CD4-positive, alpha-beta T cell treated with Interleukin-1 beta for 1 hour (primary cell): Measurements from ENCODE around the gene RELL1.

Experiments used
- DNase-seq, 2 donors: peaks; one replicate each; pipeline ENCODE4 v3.0.0-alpha.2; 2020 to 2022

Gene RELL1

DNA sequence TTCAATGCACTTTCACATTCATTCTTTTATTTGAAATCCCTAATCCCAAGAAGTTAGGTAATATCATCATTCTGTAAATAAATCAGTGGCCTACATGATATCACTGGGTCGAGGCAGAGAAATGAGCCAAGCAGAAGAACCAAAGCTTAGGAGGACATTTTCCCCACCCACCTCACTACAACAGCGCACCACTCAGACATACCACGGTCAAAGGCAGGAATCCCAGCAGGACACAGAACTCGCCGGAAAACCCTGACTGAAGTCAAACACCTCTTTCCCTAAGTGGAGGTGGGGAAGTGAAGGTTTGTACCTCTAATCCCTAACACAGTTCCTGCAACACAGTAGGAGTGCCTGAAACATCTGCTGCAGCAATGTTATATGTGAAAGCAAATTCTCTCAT lies 21.5 kb downstream of the RELL1 start:
- no peak for DNase-seq

DNA sequence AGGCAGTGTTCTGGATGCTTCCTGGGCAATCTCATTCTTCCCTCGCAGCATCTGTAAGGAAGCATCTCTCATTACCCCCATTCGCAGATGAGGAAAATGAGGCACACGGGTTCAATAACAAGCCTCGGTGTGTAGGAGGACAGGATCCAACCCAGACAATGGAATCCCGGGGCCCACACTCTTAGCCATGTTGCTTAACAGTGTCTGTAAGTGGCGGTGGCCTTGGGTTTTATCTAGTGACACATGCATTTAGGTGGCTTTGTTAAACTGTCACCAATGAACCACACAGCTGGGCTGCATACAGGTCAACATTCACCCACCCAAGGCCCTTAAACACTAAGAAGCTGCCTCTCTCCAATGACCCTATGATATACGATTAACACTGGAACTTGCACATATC lies 22.6 kb downstream of the RELL1 start:
- DNase-seq = no peak

DNA sequence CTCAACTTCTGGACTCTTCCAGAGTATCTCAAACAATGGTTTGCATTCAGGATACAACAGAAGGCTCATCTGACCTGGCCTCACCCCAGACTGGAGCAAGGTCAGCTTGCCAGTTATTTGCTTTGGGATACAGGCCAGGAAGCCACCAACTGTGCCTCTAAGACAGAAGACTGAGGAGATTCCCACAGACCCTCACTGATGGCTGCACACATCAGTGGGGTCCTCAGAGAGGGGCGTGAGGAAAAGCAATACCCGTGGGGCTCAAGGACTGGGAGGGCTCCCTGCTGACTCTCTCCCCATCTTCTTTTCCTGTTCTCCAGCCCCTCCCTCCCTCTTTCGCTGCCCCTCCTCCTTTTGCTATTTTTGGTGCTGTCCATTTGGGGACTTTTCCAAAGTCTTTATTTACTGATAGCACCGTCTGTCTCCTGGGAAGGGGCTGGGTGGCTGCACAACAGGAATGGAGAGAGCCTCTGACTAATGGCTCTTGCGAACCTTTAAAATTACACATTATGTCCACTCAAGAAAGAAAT lies 23.2 kb downstream of the RELL1 start:
- DNase-seq = no peak

DNA sequence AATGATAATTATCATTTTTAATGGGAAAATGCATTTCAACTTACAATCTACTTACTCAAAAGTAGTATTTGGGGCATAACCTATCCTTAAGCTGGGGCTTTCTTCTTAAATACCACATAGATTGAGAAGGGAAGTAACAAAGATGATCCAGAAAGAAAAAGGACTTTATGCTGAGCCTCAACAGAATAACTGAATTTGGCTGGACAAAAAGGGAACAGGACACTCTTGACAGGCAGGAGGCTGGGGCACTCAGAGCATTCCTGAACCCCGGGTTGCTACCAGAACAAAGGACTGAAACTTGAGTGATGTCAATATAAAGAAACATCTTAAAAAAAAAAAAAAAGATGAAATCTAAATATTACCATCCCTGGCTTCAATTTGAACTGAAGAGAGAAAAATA lies 23.9 kb downstream of the RELL1 start:
- no peak for DNase-seq

DNA sequence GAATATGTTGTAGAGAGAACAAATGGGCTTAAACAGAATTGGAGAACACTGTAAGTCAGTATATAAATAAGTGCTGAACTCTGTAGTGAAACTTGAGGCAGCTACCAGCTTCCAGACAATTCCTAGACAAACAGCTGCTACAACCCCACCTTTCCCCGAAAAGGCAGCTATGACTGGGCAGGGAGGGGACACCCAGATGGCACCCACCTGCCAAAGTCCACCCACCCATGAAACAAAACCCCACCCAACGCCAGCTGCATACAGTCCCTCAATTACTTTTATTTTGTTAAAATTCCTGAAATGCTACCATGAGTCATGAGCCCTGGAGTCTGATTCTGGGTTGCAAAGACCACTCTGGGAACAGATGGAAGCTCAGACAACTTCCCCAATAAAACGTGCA lies 24.4 kb downstream of the RELL1 start:
- DNase-seq = no peak

DNA sequence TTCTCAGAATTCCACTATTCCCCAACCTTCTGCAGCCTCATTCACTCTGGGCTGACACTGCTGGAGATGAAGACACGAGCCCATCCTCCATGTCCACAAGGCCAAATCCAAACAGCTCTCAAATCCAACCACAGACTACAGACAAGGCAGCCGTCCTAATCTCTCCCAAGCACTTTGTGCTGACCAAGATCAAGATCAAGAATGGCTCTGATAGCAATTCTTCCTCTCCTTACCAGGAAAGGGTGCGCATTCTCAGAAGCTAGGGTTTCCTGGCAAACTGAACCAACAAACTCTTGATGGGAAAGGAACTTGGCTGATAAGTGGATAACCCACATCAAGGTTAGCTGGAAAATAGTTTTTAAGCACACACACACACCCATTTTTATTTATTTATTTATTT lies 26.5 kb downstream of the RELL1 start:
- DNase-seq = no peak

DNA sequence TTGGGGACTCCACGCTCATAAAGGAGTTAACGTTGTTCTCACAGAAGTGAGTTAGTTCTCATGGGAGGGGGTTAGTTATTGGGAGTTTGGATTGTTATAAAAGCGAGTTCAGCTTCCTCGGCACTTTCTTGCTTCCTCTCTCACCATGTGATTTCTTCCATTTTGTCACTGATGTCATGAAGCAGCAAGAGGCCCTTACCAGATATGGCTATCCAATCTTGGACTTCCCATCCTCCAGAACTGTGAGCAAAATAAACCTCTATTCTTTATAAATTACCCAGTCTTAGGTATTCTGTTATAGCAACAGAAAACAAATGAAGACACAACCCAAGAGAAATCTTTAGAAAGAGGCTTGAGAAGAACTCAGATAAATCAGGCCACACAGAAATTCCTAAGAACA lies 29.5 kb downstream of the RELL1 start:
- DNase-seq = no peak

DNA sequence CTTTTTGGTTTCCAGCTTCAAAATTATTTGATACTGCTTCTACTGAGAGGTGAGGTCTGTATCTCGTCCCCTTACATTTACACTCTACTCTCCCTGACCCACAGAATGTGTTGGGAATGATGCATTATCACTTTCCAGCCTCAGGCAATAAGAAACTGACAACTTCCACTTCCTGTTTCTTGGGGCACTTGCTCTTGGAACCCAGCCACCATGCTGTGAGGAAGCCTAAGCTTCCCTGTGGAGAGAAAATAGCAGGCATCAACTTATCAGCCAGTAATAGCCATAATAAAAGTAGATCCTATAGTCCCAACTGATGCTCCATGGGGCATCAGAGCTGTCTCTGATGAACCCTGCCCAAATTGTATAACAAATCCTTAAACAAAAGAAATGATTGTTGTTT lies 32.6 kb downstream of the RELL1 start:
- no peak for DNase-seq

DNA sequence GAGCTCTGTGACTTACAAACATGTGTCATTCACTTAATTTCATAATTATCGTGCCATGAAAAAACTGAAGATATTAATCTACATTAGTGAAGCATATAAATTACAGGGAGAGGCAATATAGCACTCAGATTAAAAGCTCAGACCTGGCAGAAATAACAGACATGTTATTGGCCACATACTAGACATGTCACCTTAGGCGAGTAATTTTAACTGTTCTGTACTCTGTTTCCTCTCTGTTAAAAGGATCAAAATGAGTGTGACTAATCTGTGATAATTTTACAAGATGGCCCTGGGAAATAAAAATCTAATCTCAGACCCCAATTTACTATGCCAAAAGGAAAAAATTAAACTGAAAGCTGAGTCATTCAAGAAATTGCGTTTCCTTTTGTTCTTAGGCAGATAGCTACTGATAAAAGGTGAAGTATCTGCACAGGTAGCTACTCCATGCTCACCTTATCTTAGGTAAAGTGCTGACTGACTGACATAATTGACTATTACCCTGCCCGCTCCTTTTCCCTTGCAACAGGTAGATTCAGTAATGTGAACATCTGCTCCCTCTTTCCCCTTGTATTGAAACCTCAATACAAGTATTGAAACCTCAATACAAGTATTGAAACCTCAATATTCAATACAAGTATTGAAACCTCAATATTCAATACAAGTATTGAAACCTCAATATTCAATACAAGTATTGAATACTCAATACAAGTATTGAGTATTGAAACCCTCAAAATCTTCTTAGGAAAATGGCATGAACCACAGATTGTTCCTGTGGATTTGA lies 33.2 kb downstream of the RELL1 start:
- no peak for DNase-seq

DNA sequence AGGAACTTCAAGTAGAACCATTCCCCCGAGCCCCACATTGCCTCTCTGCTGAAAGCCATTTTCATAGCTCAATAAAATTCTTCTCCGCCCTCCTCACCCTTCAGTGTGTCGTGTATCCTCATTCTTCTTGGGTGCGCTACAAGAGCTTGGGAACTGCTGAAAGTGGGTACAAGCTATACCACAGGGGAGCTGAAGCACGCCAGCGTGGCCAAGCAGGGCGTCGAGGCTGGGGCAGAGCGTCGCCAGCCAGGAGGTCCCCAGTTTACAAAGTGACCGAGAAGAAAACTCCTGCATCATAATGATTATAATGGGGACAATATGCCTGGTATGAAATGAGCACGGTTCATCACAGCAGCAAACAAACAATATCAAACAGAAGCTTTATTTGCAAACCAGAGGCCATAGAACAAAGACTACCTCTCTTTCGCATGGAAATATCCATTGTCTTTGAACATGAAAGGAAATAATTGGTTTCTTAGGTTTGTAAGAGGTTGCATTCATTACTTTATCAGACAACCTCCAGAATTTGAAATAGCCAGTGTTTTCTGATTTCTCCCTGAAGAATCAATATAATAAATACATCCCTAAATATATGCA lies 34.3 kb downstream of the RELL1 start:
- no peak for DNase-seq

DNA sequence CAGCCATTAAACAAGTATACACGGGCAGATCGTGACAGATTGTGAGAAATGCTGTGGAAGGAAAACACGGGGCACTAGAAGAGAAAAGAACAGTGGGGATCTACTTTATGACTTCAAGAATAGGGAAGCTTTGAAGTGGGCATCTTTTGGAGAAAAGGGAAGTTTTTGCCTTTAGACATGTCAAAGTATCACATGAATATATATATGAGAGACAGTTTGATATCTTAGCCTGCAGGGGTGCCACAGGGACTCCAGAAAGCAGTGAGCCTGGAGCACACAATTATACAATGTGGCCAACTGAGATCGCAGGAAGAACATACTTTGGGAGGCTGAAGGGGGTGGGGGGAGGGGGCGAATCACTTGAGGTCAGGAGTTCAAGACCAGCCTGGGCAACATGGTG lies 35.7 kb downstream of the RELL1 start:
- no peak for DNase-seq

DNA sequence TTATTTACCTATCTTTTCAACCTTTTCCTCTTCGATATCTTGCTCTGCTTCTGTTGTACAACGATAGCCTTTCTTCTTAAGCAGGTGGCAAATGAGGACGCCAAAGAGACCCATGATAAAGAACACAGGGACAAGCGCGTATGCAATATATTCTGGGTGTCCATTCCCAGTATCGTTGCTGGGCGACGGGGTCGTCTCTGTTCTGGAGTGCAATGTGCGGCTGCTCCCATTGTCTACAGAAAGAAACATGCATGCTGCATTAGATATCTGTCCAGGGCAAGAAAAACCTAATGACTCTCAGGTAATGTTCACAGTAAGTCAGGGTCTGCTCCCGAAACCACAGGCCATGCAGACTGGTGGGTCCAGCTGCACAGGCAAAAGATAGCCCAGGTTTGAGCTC lies 36.9 kb downstream of the RELL1 start:
- DNase-seq = no peak

DNA sequence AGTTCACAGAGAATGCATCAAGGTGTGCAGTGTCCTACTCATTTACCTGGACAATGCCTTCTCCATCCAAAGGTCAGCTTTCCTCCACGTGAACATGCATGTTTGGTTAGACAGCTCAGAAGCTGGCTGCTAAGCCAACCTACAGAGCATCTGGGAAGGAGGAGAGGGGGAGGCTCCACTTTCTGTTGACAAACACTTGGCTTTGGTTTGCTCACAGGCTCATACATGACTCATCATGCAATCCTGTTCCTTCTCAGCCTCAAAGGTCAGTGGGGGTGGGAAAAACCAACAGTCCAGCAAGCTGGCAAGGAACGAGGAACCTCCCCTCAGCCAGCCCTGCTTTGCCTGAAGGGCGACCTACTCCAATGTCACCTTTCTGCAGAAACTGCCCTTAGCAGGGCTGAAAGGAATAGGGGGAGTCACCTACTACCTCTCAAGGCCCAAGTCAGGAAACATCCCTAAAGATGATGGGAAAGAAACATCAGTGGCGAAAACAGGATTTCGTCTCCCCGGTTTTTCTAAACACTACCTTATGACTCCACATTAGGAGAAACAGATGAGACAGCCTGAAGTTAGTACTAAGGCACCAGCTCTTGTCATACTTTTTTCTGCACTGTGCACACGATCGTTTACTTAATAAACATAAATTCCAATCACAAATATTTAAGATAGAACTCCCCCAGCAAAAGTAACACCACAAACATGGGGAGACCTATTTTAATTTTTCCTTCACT lies 37.9 kb downstream of the RELL1 start:
- peak in 1 of 2 donors; percentile 30 for DNase-seq

DNA sequence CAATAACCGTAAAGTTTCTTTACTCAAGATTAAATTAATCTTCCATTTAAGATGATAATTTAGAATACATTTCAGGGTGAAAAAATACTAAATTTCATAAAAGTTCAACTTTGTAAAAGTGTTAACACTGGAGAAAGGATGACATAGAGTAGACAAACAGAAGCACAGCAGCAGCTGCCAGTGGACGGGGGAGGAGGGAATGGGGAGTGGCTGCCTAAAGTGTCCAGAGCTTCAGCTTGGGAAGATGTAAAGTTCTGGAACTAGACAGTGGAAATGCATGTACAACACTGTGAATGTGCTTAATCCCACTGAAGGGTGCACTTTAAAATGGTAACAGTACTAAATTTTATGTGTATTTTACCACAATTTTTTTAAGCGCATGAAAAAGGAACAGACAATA lies 39.9 kb downstream of the RELL1 start:
- no peak for DNase-seq

DNA sequence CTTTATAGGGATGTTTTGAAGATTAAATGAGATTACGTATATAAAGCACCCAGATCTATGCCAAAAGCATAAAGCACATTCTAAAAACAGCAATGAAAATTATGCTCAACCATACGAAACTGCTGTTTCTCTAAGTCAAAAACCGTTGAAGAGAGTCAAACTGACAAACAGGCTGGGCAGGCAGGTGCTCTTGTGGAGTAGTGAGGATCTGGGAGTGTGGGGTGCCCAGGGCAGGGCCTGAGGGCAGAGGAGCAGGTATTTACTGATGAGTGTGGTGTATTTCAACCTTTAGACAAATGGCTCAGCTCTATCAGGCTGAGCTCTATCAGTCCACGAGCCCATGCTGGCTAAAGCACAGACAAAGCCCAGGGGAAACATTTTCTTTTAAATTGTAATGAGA lies 40.4 kb downstream of the RELL1 start:
- no peak for DNase-seq

DNA sequence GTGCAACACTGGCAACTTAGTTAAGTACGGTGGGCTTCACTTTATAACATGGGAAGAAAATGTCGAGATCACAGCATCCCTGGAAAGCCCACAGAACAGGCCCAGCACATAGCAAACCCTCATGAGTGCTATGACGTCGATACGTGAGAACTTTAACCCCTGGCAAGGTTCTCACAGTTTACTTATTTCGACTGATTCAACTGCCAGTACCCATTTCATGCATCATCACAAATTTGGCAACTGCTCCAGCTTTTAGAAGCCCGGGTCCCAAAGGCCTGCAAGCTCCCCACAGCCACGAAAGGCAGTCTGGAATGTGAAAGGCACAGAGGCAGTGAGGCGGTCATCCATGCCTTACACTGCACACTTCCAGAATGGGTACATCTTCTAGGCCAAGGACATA lies 41.2 kb downstream of the RELL1 start:
- no peak for DNase-seq

DNA sequence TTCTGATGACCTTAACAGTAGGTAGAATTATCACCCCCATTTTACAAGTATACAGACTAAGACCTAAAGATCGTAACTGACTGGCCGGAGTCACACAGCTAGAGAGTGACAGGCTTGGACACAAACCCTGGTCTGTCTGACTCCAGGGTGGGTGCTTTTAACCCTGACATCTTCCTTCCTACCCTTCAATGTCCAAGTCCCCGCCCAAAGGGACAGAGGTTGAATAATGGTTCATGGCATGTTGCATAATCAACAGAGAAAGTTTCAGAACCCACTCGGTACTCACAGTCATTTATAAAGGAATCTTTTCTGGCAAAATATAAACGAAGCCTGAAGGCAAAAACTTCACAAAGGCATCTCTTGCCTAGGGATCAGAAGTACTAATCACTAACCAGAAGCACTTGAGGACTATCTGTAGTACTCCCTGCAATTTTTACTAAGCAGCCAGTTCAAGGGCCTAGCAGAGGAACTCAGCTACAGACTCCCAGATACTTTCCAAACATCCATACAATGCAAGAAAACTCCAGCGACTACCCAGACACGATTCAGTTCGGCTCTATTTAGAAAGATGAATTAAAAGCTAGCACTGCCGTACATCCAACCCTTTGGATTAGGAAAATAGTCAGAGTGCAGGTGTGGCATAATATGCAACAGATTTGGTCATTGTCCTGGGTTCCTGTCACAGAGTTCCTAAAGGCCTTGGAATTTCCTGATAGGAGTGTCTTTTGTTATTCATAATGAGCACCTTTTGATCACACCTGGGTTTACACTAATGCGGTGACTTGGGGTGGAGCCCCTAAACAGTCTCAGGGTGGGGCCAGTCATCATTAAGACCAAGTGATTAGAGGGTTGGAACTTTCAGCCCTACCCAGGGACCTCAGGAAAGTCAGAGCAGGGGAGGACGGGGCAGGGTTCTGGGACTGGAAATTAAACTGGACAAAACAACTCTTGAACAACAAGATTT lies 44.0 kb downstream of the RELL1 start:
- DNase-seq = no peak

DNA sequence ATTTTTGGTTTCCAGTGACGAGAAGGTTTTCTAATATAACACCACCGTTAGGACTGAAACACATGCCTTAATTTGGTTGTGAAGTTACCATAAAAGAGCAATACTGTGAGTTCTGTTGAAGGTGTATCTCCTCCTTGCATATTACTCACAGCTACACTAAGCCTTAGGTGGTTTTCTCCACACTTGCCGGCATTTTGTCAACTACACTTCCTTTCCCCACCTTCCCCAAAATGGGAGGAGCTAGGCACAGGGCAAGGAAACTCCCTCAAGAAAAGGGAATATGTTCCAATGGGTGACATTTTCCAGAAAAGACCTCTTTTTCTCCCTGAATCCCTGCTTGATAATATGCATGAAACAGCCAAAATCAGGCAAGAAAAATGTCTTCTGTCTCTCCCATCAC lies 44.8 kb downstream of the RELL1 start:
- no peak for DNase-seq

DNA sequence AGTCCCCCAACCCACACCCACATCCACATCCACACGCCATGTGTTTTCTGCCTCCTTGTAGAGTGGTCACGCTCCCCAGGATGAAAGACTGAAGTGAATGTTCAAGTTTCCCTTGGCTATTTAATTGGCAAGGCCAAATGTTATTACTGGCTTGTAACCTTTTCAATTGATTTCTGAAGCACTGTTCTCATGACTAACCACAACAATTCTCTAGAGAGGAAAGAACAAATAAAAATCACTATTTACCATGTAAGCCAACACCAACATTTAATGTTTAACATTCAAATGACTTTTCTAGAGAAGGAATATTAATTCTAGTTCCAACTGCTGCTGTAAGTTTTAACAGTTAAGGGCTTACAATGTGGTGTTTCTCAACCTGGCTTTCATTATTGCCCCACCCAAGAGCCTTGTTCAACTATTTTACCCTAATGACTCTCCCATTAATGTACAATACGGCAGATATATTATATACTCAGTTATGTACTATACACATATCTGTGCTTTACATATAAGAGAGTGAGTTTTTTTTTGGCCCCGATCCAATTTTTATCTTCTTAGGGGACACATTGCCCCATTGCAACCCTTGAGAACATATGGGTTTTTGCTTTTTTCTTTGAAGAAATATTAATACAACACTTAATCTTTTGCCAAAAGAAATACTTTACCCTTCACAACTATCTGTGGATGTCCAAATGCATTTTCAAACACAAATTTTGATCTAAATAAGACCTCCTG lies 46.5 kb downstream of the RELL1 start:
- DNase-seq = no peak

DNA sequence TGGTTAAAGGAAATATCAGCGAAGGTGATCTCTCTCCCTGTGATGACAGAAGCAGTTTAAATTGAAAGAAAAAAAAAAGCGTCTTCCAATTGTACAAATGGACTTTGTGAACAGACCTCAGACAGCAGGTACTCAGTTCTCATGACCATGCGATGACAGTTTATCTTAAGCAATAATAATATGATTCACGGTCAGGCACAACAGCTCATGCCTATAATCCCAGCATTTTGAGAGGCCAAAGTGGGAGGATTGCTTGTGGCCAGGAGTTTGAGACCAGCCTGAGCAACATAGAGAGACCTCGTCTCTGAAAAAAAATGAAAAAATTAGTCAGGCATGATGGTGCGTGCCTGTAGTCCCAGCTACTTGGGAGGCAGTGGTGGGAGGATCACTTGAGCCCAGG lies 51.0 kb downstream of the RELL1 start:
- no peak for DNase-seq

DNA sequence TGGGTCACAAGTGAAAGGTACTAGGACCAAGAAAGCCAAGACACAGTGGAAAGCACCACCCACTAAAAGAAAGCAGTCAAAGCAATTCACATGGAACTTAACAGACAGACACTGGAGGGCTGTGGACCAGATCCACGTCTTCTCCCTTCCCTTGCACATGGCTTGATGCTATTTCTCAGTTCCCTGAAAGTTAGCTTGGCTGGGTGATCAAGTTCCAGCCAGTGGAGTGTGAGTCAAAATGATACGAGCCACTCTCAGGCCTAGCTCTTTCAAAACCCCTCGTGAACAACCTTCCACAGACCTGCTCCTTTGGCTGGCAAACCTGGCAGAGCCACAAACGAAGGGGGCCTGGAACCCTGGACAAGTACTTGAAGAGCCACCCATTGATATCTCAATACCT lies 52.0 kb downstream of the RELL1 start:
- no peak for DNase-seq

DNA sequence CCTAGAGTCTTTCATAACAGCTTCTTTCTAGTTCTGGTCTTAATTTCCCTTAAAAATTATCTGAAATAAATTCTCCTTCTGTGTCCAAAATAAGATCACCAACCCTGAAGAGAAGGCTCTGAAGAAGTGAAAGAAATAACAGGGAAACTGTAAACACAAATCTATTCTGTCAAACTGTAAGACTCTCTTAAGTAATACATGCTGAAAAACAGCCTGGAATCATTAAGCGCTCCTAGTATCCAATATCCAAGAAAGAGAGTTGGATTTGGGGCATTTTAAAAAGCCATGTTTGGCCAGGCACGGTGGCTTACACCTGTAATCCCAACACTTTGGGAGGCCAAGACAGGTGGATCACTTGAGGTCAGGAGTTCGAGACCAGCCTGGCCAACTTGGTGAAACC lies 53.3 kb downstream of the RELL1 start:
- DNase-seq = no peak
